HG03378 (cell line): Measurements from ENCODE around the gene PRSS56.
"Not testable (repeated sequence)": the region's sequence is repeated elsewhere in the genome, so short reads cannot be mapped to it uniquely, and the experiment has no call there.

Experiments used
- ATAC-seq: cut with Tn5 transposase; IDR thresholded peaks from one replicate; pipeline ENCODE4 v1.9.1; 2021; ENCODE audit warnings: mild to moderate bottlenecking, moderate library complexity; ENCODE audit not compliant: unreplicated experiment

PRSS56 gene

DNA sequence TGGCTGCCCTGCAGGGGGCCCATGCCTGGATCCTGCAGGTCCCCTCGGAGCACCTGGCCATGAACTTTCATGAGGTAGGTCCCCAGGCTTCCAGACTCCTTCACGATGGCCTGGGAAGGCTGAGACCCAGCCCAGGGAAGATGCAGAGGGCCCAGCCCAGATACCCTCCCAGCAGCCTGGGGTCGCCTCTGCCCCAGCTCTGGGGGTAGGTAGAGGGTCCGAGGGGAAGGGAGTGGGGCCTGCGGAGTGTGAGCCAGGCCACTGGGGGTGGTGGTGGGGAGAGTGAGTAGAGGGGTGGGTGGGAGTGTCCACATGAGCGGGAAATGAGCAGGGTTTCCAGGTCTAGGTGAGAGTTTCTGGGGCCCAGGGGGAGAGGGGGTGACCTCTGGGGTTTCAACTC is 4.6 kb downstream of the PRSS56 start:
- no peak for ATAC-seq

DNA sequence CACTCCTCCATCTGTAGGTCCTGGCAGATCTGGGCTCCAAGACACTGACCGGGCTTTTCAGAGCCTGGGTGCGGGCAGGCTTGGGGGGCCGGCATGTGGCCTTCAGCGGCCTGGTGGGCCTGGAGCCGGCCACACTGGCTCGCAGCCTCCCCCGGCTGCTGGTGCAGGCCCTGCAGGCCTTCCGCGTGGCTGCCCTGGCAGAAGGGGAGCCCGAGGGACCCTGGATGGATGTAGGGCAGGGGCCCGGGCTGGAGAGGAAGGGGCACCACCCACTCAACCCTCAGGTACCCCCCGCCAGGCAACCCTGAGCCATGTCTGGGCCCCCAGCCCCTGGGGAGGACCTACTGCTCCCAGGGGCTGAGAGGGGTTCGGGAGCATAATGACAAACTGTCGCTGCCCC is 5.0 kb downstream of the PRSS56 start:
- no peak for ATAC-seq

DNA sequence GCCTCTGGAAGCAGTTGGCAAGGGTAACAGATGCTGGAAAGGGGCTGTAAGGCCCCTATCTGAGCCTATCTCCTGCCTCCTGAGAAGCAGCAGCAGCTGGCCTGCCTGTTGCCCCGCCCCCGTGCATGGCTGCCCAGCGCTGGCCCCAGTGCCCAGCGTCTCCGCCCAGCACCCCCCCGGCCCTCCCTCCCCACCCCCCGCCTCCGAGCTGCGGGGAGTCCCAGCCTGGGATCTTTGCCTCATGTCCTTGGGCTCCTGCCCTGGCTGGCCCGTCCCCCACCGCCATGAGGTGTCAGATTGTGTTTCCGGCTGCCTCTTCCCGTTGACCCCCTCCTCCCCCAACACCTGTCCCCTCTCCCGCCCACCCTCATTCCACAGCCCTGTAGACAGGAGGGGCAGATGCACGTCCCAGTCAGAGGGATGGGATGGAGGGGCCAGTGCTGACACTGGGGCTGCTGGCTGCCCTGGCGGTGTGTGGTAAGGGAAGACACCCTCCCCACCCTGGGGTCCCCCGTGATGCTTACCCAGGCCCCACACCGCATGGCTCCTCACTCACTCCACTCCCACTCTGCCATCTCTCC is 5.7 kb downstream of the PRSS56 start, which contains the start of gene CHRND:
TSS of gene CHRND (plus strand) at position 370 of the 581 bp plus-strand sequence. CDS start at position 426, 56 bp downstream.
- no peak for ATAC-seq

DNA sequence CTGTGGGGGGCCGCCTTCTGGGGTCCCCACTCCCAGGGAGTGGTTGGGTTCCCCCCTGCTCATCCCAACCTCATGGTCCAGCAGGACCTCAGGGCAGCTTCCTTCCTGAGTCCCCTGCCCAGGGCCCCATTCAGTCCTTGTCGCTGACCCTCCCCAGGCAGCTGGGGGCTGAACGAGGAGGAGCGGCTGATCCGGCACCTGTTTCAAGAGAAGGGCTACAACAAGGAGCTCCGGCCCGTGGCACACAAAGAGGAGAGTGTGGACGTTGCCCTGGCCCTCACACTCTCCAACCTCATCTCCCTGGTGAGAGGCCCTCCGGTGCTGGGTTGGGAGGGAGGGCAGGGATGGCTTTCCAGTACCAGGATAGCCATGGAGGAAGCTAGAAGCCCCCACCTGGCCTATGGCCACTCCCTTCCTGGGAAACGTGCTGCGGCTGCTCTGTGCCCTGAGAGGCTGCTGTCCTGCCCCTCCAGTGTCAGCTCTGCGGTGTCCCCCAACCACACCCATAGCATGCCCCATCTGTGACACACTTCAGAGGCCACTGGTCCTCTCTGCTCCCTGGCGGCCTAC is 6.3 kb downstream of the PRSS56 start:
- ATAC-seq: no peak

DNA sequence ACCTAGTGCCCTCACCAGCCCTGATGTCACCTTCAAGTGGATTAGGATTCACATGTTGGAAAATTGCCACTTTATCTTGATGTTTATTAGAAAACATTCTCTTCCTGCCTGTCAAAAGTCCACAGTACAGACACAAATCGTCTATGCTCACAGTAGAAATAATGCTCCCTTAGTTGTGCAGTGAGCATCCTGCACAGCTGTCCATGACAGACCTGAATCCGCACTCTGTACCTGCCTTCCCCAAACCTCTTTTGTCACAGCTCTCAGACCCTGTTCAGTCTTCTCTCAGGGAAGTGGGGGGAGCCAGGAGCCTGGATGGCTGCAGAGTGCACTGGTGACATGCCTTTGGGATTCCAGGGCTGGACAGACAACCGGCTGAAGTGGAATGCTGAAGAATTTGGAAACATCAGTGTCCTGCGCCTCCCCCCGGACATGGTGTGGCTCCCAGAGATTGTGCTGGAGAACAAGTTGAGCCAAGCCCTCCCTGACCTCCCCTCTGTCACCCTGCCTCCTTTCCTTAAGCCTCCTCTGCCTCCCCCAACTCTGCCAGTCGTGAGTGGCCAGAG is 7.8 kb downstream of the PRSS56 start:
- ATAC-seq: no peak

DNA sequence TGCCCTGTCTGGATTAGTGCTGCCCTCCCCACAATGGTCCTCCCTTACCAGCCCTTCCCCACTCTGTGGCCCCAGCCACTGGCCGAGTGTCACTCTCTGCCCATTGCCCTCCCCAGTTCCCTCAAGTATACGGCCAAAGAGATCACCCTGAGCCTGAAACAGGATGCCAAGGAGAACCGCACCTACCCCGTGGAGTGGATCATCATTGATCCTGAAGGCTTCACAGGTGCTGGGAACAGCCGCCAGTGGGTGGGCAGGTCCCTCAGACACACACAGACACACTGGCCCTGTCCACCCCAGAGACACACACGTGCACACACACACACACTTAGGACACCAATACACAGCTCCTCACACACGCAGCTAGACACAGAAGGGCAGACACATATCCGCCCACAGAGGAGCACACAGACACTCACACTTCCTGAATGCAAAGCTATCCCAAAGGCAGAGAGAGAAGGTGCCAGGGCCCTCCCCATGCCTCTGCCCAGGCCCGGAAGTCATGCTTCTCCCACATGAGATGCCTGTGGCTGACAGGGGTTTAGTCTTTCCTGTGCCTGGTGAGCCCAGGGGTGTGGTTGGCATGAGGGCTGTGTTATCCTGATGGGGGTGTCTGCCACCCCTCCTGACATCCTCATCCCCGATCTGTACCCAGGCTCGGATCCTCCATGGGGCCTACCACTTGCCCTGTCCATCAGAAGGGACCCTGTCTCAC is 8.7 kb downstream of the PRSS56 start:
- no peak for ATAC-seq

DNA sequence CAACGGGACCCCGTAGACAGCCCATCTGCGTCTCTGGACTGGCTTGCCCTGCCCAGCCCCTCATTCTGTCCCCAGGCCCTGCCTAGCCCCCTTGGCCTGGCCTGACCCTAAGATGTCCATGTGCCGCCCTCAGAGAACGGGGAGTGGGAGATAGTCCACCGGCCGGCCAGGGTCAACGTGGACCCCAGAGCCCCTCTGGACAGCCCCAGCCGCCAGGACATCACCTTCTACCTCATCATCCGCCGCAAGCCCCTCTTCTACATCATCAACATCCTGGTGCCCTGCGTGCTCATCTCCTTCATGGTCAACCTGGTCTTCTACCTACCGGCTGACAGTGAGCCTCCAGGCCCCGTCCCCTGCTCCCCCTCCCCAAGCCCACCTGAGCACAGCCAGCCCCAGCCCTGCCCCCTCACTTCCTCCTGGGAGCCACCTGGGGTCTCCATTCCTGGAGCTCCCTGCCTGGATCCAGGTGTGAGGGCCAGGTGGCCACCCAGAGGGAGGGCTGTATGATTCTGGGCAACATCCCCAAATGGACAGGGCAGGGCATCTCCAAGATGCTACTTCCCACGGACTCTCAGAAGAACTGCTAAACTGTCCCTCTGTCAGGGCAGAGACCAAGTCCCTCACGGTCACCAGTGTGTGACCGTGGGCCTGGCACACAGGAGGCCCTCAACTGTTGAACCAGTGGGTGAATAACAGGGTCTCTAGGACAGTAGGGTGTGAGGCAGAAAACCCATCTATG is 9.8 kb downstream of the PRSS56 start:
- no peak for ATAC-seq

DNA sequence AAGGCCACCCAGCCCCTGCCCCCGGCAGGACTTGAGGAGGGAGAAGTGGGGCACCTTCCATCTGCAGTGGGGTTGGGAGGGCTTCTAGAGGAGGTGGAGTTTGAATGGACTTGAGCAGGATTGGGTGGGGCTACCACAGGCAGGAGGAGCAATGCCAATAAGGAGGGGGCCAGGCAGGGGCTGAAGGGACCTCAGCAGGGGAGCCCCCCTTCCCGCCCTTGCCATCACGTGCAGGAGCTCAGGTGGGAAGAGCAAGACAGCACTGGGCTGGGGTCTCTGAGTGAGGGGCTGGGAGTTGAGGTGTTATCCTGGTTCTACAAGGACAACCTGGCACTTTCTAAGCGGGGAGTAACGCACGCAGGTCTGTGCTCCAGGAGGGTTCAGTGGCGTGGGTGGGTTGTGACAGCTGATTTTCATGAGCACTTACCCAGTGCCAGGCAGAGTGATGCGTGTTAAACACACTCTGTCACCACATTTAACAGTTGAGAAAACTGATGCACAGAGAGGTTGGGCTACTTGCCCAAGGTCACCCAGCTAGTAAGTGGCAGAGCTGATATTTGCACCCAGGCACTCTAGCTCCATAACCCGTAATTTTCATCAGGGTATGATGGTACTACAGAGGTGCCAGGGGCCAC is 10.6 kb downstream of the PRSS56 start:
- ATAC-seq: no peak

DNA sequence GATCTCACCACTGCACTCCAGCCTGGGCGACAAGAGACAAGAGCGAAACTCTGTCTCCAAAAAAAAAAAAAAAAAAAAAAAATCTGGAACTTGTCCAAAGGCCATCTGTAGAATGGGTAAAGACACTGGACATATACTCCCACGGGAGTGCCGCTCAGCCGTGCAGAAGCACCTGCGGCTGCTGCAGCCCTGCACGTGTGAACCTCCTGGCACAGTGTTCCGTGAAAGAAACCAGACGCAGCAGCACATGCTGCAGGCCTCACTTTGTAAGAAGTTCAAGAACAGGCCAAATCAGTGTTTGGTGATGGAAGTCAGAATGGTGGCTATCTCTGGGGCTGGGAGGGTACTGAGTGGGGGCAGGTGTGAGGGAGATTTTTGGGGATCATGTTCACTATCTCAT is 12.2 kb downstream of the PRSS56 start:
- ATAC-seq: no peak

DNA sequence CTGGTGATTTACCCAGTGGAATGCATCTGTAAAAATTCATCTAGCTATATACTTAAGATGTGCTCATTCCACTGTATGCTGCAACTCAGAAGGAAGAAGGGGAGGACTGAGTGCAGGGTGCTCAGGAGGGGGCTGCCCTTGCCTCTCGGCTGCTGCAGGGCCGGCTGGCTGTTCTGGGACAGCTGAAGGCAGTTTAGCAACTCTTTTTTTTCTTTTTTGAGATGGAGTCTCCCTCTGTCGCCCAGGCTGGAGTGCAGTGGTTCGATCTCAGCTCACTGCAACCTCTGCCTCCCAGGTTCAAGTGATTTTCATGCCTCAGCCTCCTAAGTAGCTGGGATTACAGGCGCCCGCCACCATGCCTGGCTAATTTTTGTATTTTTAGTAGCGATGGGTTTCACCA is 12.6 kb downstream of the PRSS56 start:
- ATAC-seq: not testable (repeated sequence)

DNA sequence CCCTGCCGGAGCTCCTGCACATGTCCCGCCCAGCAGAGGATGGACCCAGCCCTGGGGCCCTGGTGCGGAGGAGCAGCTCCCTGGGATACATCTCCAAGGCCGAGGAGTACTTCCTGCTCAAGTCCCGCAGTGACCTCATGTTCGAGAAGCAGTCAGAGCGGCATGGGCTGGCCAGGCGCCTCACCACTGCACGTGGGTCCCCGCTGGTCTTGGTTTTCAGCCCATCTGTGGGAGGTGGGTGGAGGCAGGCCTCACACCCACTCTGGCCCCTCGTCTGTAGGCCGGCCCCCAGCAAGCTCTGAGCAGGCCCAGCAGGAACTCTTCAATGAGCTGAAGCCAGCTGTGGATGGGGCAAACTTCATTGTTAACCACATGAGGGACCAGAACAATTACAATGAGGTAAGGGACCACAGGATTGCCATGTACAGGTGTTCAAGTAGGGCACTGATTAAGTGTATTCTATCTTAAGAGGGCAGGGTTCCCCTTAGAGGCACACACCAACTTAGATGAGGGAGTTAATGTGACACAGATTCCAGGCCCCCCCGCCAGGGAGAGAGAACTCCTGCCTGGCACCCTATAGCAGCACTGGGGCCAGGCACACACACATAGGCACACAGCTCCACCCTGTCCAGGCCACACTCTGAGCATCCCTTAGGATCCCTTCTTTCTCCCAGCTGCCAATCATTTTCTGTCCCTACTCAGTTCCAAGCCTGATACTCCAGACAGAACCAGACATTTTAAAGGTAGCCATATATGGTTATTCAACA is 13.9 kb downstream of the PRSS56 start:
- ATAC-seq: no peak

DNA sequence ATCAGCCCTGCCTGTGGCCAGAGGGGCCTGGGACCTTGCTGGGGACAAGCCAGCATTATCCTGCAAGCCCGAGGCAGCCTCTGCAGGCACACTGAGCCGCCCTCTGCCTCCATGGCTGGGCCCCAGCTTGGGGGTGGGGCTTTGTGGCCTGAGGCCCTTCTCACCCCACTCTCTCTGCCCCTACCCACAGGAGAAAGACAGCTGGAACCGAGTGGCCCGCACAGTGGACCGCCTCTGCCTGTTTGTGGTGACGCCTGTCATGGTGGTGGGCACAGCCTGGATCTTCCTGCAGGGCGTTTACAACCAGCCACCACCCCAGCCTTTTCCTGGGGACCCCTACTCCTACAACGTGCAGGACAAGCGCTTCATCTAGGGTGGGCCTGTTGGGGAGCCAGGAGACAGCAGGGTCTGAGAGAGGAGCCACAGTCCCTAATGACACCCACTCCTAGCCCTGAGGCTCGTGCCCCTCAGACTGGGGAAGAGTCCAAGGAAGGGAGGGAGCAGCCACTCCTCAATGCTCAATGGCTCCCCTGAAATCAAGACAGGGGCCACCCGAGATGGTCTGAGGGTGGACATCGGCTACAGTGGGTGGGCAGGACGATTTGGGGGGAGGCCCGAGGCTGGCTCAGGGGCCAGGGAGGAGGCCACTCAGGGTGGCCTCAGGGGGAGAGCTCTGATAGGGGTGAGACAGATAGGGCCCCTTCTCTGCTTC is 14.9 kb downstream of the PRSS56 start:
- ATAC-seq: no peak

DNA sequence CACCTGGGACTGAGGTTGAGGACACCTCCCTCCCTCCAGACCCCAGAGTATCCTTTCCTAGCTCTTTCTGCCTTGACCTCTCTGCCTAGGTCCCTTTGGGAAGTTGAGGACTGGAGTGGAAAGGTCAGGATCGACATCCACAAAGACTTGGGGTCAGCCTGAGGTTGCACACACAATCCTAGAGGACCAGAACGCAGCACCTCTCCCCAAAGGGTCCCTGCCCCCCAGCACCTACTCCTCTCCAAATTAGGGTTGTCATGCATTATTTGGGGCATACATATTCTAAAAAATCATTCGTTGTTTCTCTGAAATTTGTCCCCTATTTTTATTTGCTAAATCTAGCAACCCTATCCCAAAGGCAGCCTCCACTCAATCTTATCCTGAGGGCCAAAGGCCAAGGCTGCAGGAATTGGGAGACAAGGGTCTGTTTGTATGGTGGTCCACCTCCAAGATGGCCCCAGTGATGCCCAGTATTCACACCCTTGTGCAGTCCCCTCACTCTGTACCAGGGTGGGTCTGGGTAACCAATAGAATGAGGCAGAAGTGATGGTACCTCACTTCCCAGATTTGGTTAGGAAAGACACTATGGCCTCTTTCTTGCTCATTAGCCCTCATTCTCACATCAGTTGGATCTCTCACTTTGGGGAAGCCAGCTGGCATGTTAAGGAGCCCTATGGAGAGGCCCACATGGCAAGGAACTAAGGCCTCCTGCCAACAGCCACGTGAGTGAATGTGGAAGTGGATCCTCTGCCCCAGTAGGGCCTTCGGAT is 15.8 kb downstream of the PRSS56 start:
- no peak for ATAC-seq

DNA sequence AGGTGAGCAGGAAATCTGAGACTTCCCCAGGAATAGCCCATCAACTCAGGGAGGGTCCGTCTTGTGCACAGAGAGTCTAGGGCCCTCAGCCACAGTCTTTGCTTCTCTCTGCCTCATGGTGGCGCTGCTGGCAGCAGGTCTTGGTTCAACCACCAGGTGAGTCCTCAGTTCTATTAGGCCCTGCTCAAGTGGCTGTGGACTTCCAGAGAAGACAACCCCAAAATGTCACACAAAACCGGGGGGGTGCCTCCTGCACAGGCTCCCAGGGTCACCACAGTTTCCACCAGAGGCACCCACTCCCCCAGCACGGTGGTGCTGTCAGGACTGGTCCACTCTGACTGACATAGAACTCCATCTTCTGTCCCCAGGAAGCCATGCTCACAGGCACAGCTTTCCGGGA is 16.9 kb downstream of the PRSS56 start:
- ATAC-seq: no peak

DNA sequence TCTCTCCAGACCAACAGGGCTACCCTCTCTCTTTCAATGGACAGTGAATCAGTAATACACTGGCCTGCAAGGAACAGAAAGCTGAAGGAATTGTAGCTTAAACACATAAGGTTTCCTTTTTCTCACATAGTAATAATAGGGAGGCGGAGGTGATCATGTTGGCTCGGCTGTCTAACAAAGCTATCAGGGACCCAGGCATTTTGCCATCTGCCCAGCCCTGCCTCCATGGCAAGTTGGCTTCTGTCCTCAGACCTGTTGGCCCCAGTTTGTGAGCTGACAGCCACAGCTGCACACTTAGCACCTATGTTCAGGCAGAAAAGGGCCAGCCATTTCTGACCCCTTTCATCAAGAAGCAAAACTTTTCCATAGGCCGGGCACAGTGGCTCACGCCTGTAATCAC is 17.3 kb downstream of the PRSS56 start:
- ATAC-seq: no peak

DNA sequence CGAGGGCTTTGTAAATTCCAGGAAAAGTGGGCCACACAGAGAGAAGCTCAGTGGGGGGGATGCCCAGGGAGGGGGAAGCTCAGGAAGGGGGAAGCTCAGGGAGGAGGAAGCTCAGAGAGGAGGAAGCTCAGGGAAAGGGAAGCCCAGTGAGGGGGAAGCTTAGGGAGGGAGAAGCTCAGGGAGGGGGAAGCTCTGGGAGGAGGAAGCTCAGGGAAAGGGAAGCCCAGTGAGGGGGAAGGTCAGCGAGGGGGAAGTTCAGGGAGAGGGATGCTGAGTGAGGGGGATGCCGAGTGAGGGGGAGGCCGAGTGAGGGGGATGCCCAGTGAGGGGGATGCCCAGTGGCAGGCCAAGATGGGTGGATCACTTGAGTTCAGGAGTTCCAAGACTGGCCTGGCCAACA is 18.5 kb downstream of the PRSS56 start:
- no peak for ATAC-seq

DNA sequence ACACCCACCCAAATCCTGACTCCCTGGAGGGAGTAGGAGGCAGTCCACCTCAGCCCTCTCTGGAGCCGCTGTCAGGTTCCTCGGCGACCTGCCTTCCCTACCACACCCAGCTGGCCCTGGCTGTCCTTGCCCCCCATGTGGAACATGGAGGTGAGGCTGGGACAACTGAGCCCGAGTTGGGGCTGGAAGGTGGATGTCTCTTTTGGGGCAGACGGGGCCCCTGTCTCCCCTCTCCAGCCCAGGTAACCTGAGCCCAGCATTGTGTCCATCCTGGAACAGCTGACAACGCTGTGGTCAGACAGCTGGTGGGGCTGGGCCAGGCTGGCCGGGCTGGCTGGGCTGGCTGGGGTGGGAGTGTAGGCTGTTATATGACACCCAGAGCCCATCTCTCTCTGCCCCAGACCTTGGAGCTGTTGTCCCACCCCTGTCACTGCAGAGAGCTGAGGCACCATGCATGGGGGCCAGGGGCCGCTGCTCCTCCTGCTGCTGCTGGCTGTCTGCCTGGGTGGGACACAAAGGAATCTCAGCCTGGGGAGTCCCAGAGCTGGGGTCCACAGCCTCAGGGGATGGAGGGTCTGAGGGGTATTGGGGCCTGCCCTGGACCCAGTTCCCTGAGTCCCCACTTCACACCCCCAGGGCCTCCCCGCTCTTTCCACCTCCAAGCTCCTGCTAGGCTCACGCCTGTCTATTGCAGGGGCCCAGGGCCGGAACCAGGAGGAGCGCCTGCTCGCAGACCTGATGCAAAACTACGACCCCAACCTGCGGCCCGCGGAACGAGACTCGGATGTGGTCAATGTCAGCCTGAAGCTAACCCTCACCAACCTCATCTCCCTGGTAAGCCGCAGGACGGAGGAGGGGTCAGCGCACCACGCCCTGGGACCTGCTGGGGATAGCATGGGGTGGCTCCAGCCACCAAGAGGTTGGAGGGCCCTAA is 19.4 kb downstream of the PRSS56 start, which contains the start of gene CHRNG:
TSS of gene CHRNG (plus strand) at position 395 of the 934 bp plus-strand sequence. CDS start at position 451, 56 bp downstream.
- ATAC-seq: no peak
